SK-N-SH treated with all-trans-retinoic acid at 6 μM for 48 hours (cell line): ENCODE results near the gene AAK1.

Experiments used
- CSRNP3 ChIP-seq: fragments of 250-450 bp; sonication (Bioruptor Pico); IDR thresholded peaks from 2 replicates; pipeline ENCODE4 v1.5.1; 2021; ENCODE audit warnings: mild to moderate bottlenecking, moderate library complexity
- PATZ1 ChIP-seq: fragments of 250-450 bp; sonication (Bioruptor Pico); IDR thresholded peaks from 2 replicates; pipeline ENCODE4 v1.8.0; 2020; ENCODE audit warnings: mild to moderate bottlenecking, moderate library complexity, borderline replicate concordance
- RARB ChIP-seq: fragments of 250-450 bp; sonication (Bioruptor Pico); IDR thresholded peaks from 2 replicates; pipeline ENCODE4 v1.8.0; 2021; ENCODE audit warnings: mild to moderate bottlenecking, moderate library complexity
- ZC3H10 ChIP-seq: fragments of 250-450 bp; sonication (Bioruptor Pico); IDR thresholded peaks from 2 replicates; pipeline ENCODE4 v1.5.1; 2021; ENCODE audit warnings: mild to moderate bottlenecking, moderate library complexity
- ZFP30 ChIP-seq: fragments of 450-650 bp; formaldehyde crosslinking; IDR thresholded peaks from 2 replicates; pipeline ENCODE4 v1.5.0; 2022; ENCODE audit warnings: mild to moderate bottlenecking, moderate library complexity
- TF ChIP-seq, protein P1 (sequence below): fragments of 250-450 bp; sonication (Bioruptor Pico); IDR thresholded peaks from 2 replicates; pipeline ENCODE4 v1.5.1; 2020; ENCODE audit warnings: low read depth, mild to moderate bottlenecking, moderate library complexity
- TF ChIP-seq, protein P2 (sequence below): fragments of 250-450 bp; sonication (Bioruptor Pico); IDR thresholded peaks from 2 replicates; pipeline ENCODE4 v1.5.0; 2020; ENCODE audit warnings: mild to moderate bottlenecking, moderate library complexity

DNA sequence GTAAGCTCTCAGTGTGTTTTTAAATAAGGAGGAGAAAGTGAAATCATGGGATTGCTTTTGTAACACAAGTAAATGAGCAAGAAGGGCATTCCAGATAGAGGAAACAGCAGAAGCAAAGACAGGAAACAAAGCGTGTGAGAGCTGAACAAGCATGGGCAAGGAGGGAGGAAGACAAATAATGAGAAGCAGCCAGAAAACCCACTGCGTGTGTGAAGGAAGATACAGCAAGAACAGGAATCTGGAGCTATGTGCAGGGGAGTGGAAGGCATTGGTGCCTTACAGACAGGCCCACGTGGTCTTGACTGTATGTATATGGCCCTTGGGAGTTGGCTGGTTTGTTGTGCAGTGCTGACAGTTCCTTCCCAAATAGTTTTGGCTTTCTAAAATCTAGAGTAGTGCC, 88.6 kb downstream of the AAK1 start:
- TF ChIP-seq, protein P1, sequence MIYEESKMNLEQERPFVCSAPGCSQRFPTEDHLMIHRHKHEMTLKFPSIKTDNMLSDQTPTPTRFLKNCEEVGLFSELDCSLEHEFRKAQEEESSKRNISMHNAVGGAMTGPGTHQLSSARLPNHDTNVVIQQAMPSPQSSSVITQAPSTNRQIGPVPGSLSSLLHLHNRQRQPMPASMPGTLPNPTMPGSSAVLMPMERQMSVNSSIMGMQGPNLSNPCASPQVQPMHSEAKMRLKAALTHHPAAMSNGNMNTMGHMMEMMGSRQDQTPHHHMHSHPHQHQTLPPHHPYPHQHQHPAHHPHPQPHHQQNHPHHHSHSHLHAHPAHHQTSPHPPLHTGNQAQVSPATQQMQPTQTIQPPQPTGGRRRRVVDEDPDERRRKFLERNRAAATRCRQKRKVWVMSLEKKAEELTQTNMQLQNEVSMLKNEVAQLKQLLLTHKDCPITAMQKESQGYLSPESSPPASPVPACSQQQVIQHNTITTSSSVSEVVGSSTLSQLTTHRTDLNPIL (CRISPR knock-in tag): no peak
- TF ChIP-seq PATZ1 (no peak), RARB (no peak), ZFP30 (no peak), ZC3H10 (CRISPR knock-in tag) (no peak), CSRNP3 (CRISPR knock-in tag) (no peak)
- TF ChIP-seq, protein P2, sequence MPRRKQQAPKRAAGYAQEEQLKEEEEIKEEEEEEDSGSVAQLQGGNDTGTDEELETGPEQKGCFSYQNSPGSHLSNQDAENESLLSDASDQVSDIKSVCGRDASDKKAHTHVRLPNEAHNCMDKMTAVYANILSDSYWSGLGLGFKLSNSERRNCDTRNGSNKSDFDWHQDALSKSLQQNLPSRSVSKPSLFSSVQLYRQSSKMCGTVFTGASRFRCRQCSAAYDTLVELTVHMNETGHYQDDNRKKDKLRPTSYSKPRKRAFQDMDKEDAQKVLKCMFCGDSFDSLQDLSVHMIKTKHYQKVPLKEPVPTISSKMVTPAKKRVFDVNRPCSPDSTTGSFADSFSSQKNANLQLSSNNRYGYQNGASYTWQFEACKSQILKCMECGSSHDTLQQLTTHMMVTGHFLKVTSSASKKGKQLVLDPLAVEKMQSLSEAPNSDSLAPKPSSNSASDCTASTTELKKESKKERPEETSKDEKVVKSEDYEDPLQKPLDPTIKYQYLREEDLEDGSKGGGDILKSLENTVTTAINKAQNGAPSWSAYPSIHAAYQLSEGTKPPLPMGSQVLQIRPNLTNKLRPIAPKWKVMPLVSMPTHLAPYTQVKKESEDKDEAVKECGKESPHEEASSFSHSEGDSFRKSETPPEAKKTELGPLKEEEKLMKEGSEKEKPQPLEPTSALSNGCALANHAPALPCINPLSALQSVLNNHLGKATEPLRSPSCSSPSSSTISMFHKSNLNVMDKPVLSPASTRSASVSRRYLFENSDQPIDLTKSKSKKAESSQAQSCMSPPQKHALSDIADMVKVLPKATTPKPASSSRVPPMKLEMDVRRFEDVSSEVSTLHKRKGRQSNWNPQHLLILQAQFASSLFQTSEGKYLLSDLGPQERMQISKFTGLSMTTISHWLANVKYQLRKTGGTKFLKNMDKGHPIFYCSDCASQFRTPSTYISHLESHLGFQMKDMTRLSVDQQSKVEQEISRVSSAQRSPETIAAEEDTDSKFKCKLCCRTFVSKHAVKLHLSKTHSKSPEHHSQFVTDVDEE (CRISPR knock-in tag): no peak
